ENCODE data around the gene DUSP28. TPM values are rescaled to one million over a fixed set of nuclear protein-coding genes. Genes with fewer than 3 reads are reported as not detected.

The DUSP28 gene
- total RNA-seq, 2 donors from 2014 or later, result 1.4 to 2.8 TPM

- Histone ChIP-seq H3K9ac (ENCODE audit: extremely low read depth, low read length, poor library complexity, severe bottlenecking) (no peak overlapping the region), H3K27me3 (ENCODE audit: control insufficient read depth, insufficient read depth, low read length, poor library complexity, severe bottlenecking) (no peaks in the 10 kb centered on the region), H3K27ac (ENCODE audit: low read depth, low read length) (no peak overlapping the region), H3K4me3 (ENCODE audit: low read length) (no peak overlapping the region), H3K36me3 (ENCODE audit: control insufficient read depth, insufficient read depth, low read length) (peaks cover 7% of the 10 kb centered on the region), H3K9me3 (ENCODE audit: control insufficient read depth, low read length) (no peaks in the 10 kb centered on the region), H3K4me1 (ENCODE audit: control insufficient read depth, insufficient read depth, low read length) (no peaks in the 10 kb centered on the region)
- no peaks in the 10 kb centered on the region for H3K27me3 Mint-ChIP-seq (ENCODE audit: insufficient read depth)
- H3K4me3 Mint-ChIP-seq, result no peak overlapping the region
- no peaks in the 10 kb centered on the region for H3K9me3 Mint-ChIP-seq
- no peak for DNase-seq
- 93 to 95% methylated on average over 5 to 23 of the region's 23 CpGs for WGBS, 2 experiments (ENCODE audit: insufficient coverage in 1 of 2, insufficient read length in 1 of 2)
- peaks cover 13% of the 10 kb centered on the region for H3K36me3 Mint-ChIP-seq (ENCODE audit: low read depth)
- TF ChIP-seq CTCF (conservative IDR thresholded peaks at IDR 0.05), result no peak
- no peak overlapping the region for H3K27ac Mint-ChIP-seq
- H3K4me1 Mint-ChIP-seq, result no peaks in the 10 kb centered on the region
Measured at GRCh38 chr2:240596491-240596931, 36.4 kb downstream of the DUSP28 start.

- DNase-seq, result no peak
- H3K27me3 Mint-ChIP-seq (ENCODE audit: insufficient read depth), result no peaks in the 10 kb centered on the region
Measured at GRCh38 chr2:240597054-240597418, 36.9 kb downstream of the DUSP28 start.

GRCh38 chr2:240597419-240598181, 37.4 kb downstream of the DUSP28 start:
- Mint-ChIP-seq H3K27me3 (ENCODE audit: insufficient read depth) (no peaks in the 10 kb centered on the region), H3K4me1 (no peaks in the 10 kb centered on the region), H3K36me3 (ENCODE audit: low read depth) (peaks cover 9% of the 10 kb centered on the region), H3K9me3 (no peaks in the 10 kb centered on the region), H3K27ac (no peak overlapping the region), H3K4me3 (no peak overlapping the region)
- H3K4me1 ChIP-seq (ENCODE audit: control insufficient read depth, insufficient read depth, low read length), result no peaks in the 10 kb centered on the region
- no peak overlapping the region for H3K9ac ChIP-seq (ENCODE audit: extremely low read depth, low read length, poor library complexity, severe bottlenecking)
- H3K4me3 ChIP-seq (ENCODE audit: low read length), result no peak overlapping the region
- H3K36me3 ChIP-seq (ENCODE audit: control insufficient read depth, insufficient read depth, low read length), result peaks cover 7% of the 10 kb centered on the region
- H3K27me3 ChIP-seq (ENCODE audit: control insufficient read depth, insufficient read depth, low read length, poor library complexity, severe bottlenecking), result no peaks in the 10 kb centered on the region
- H3K9me3 ChIP-seq (ENCODE audit: control insufficient read depth, low read length), result no peaks in the 10 kb centered on the region
- H3K27ac ChIP-seq (ENCODE audit: low read depth, low read length), result no peak overlapping the region
- DNase-seq, result no peak
- no peak for TF ChIP-seq CTCF (conservative IDR thresholded peaks at IDR 0.05)
- 93 to 94% methylated on average over 8 to 22 of the region's 22 CpGs for WGBS, 2 experiments (ENCODE audit: insufficient coverage in 1 of 2, insufficient read length in 1 of 2)

More at GRCh38 chr2:240597054-240597418, 36.9 kb downstream of the DUSP28 start:
- Mint-ChIP-seq H3K4me3 (no peak overlapping the region), H3K4me1 (no peaks in the 10 kb centered on the region), H3K36me3 (ENCODE audit: low read depth) (peaks cover 14% of the 10 kb centered on the region), H3K9me3 (no peaks in the 10 kb centered on the region), H3K27ac (no peak overlapping the region)
- Histone ChIP-seq H3K27me3 (ENCODE audit: control insufficient read depth, insufficient read depth, low read length, poor library complexity, severe bottlenecking) (no peaks in the 10 kb centered on the region), H3K4me1 (ENCODE audit: control insufficient read depth, insufficient read depth, low read length) (no peaks in the 10 kb centered on the region), H3K9ac (ENCODE audit: extremely low read depth, low read length, poor library complexity, severe bottlenecking) (no peak overlapping the region), H3K4me3 (ENCODE audit: low read length) (no peak overlapping the region), H3K36me3 (ENCODE audit: control insufficient read depth, insufficient read depth, low read length) (peaks cover 7% of the 10 kb centered on the region), H3K9me3 (ENCODE audit: control insufficient read depth, low read length) (no peaks in the 10 kb centered on the region), H3K27ac (ENCODE audit: low read depth, low read length) (no peak overlapping the region)
- 82 to 94% methylated on average over 3 to 10 of the region's 10 CpGs for WGBS, 2 experiments (ENCODE audit: insufficient coverage in 1 of 2, insufficient read length in 1 of 2)
- TF ChIP-seq CTCF (conservative IDR thresholded peaks at IDR 0.05), result no peak

Data from endodermal cell (in vitro differentiated cells).